Liver (tissue), 9 donors: ENCODE measurements around the gene CDC42BPA. TPM values are rescaled to one million over a fixed set of nuclear protein-coding genes. Genes with fewer than 3 reads are reported as not detected.

Experiments used
- DNase-seq: peaks from one replicate; pipeline ENCODE4 v3.0.0-alpha.2; 2017; ENCODE audit warnings: low spot score
- H3K27ac ChIP-seq, 2 donors: one replicate each; pipeline ENCODE4 v1.7.0; 2013; ENCODE audit warnings: inconsistent platforms in 2 of 2, low read length in 2 of 2, control low read depth in 1 of 2, low read depth in 1 of 2, mild to moderate bottlenecking in 1 of 2
- H3K27me3 ChIP-seq, 4 donors: one replicate each; pipeline versions ENCODE4 v1.6.1 to v1.7.0; 2013; ENCODE audit warnings: low read length in 3 of 4, inconsistent platforms in 1 of 4, mild to moderate bottlenecking in 1 of 4, moderate library complexity in 1 of 4; ENCODE audit not compliant: control insufficient read depth in 4 of 4, insufficient read depth in 4 of 4
- H3K36me3 ChIP-seq, 4 donors: one replicate each; pipeline versions ENCODE4 v1.6.1 to v1.7.0; 2013; ENCODE audit warnings: low read length in 3 of 4, mild to moderate bottlenecking in 3 of 4, low read depth in 1 of 4, moderate library complexity in 1 of 4; ENCODE audit not compliant: control insufficient read depth in 4 of 4, insufficient read depth in 3 of 4
- H3K4me1 ChIP-seq, 4 donors: one replicate each; pipeline versions ENCODE4 v1.6.1 to v1.7.0; 2013; ENCODE audit warnings: low read length in 3 of 4, mild to moderate bottlenecking in 3 of 4, moderate library complexity in 1 of 4; ENCODE audit not compliant: control insufficient read depth in 4 of 4, insufficient read depth in 4 of 4
- H3K4me3 ChIP-seq, 3 donors: one replicate each; pipeline versions ENCODE4 v1.6.1 to v1.7.0; 2013; ENCODE audit warnings: low read length in 3 of 3, control low read depth in 1 of 3, low read depth in 1 of 3, mild to moderate bottlenecking in 1 of 3
- H3K9ac ChIP-seq, 2 donors: one replicate each; pipeline ENCODE4 v1.7.0; 2013; ENCODE audit warnings: low read length in 2 of 2, mild to moderate bottlenecking in 2 of 2, moderate library complexity in 2 of 2, control low read depth in 1 of 2, low read depth in 1 of 2
- H3K9me3 ChIP-seq, 4 donors: one replicate each; pipeline versions ENCODE4 v1.6.1 to v1.7.0; 2013; ENCODE audit warnings: low read length in 3 of 4; ENCODE audit not compliant: control insufficient read depth in 4 of 4
- CTCF ChIP-seq: fragments of 150-350 bp; IDR thresholded peaks from 2 replicates; pipeline ENCODE4 v1.5.1; 2017; ENCODE audit warnings: improper control_type of control experiment, low read depth, low read length; ENCODE audit not compliant: missing input control
- EGR1 ChIP-seq, 2 donors: IDR thresholded peaks; 2 replicates each; pipeline ENCODE4 v1.6.1; 2016 to 2018; ENCODE audit warnings: antibody characterized with exemption in 2 of 2, low read depth in 2 of 2
- FOXA2 ChIP-seq: IDR thresholded peaks from 2 replicates; pipeline ENCODE4 v1.6.1; 2016; ENCODE audit warnings: antibody characterized with exemption
- GABPA ChIP-seq, 2 donors: IDR thresholded peaks in 1 of 2; conservative IDR thresholded peaks in 1 of 2; 2 replicates each; pipeline ENCODE4 v1.6.1; 2016; ENCODE audit warnings: antibody characterized with exemption in 2 of 2, mild to moderate bottlenecking in 1 of 2, moderate library complexity in 1 of 2
- HNF4A ChIP-seq, 2 donors: conservative IDR thresholded peaks; 2 replicates each; pipeline ENCODE4 v1.6.1; 2016; ENCODE audit warnings: antibody characterized with exemption in 2 of 2, mild to moderate bottlenecking in 2 of 2
- HNF4G ChIP-seq: IDR thresholded peaks from 2 replicates; pipeline ENCODE4 v1.6.1; 2016; ENCODE audit warnings: antibody characterized with exemption
- JUND ChIP-seq, 2 donors: IDR thresholded peaks; 2 replicates each; pipeline ENCODE4 v1.6.1; 2016; ENCODE audit warnings: antibody characterized with exemption in 2 of 2
- RAD21 ChIP-seq, 2 donors: IDR thresholded peaks; 2 replicates each; pipeline ENCODE4 v1.6.1; 2016; ENCODE audit warnings: antibody characterized with exemption in 2 of 2, mild to moderate bottlenecking in 2 of 2
- RXRA ChIP-seq, 2 donors: IDR thresholded peaks; 2 replicates each; pipeline ENCODE4 v1.6.1; 2017 to 2018; ENCODE audit warnings: antibody characterized with exemption in 2 of 2, mild to moderate bottlenecking in 1 of 2
- YY1 ChIP-seq: IDR thresholded peaks from 2 replicates; pipeline ENCODE4 v1.6.1; 2016; ENCODE audit warnings: antibody characterized with exemption, mild to moderate bottlenecking
- ZBTB33 ChIP-seq: IDR thresholded peaks from 2 replicates; pipeline ENCODE4 v1.6.1; 2016; ENCODE audit warnings: antibody characterized with exemption
- WGBS: extraction: QIAGEN DNeasy Blood & Tissue Kit; methylation state at CpG from one replicate; pipeline ENCODE4 v1.1.7; 2013; 5-methylcytosine and 5-hydroxymethylcytosine counted together
- polyA plus RNA-seq, 2 donors: library from polyadenylated mRNA; stranded (reverse) in 1 of 2; unstranded in 1 of 2; fragments of 200-250 nt in 1 of 2; fragments of >200 nt in 1 of 2; fragmentation: Nextera tagmentation in 1 of 2; extraction: Ambion mirVana in 1 of 2; gene quantifications; one replicate each; pipeline versions ENCODE4 v1.2.1 to v1.2.3, GENCODE V29; 2013 to 2015
- total RNA-seq, 2 donors: library from RNA; depleted of rRNA; stranded (reverse); fragments of >200 nt; gene quantifications; one replicate each; pipeline ENCODE4 v1.2.3, GENCODE V29; 2014
- donor health status: healthy.
- donor health status: healthy.
- donor health status: healthy.
- donor health status: healthy.
- donor health status: healthy.

The CDC42BPA gene
- total and polyA plus RNA-seq, 4 donors, result 5.8 to 39.9 (median 24.3) TPM

GRCh38 chr1:227102056-227102455 is 216.2 kb downstream of the CDC42BPA start (continued):
- TF ChIP-seq GABPA (IDR thresholded peaks at IDR 0.05 in 1 of 2, conservative IDR thresholded peaks at IDR 0.05 in 1 of 2) (no peak), EGR1 (IDR thresholded peaks at IDR 0.05; ENCODE audit: low read depth in 2 of 2) (no peak)

DNA sequence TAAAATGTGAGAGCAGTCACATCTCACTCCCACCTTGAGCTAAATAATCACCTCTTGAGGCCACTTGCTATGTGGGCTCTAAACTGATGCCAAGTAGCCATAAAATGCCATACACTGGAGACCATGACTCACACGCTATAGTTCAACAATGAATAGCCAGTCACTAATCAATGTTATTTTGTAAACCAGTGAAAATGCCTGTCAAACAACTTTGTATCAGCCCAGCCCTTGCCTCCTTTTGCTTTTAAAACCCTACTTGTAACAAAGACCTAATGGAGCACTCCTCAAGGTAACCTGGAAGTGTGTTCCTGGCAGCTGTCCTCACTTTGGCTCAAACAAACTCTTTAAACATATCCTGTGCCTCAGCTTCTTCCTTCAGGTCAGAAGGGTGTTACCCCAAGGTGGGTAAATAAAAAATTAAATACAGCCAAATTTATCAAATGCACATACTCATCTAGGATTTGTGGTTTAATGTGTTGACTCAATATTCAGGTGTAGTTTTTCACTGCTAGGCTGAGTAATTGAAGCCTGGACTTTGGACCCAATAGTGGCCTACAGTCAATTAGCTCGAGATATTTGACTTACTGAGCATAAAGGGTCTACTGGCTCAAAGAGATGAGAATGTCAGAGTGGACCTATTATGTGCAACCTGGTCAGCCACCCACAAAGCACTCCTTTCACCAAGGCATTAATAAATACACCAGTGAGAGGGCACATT is 223.9 kb downstream of the CDC42BPA start:
- WGBS, result 57% methylated on average over 2 of the region's 2 CpGs
- Histone ChIP-seq H3K4me1 (peaks cover 0 to 5% (median 0%) of the 10 kb centered on the region in 4 donors), H3K9me3 (no peaks in the 10 kb centered on the region), H3K9ac (no peak overlapping the region), H3K4me3 (no peak overlapping the region), H3K27me3 (no peaks in the 10 kb centered on the region), H3K27ac (no peak overlapping the region), H3K36me3 (peaks cover 0 to 13% (median 6%) of the 10 kb centered on the region in 4 donors)
- no peak for DNase-seq
- TF ChIP-seq HNF4A (conservative IDR thresholded peaks at IDR 0.05) (peak; percentile 76 to 83), ZBTB33 (no peak), JUND (IDR thresholded peaks at IDR 0.05) (peak in 1 of 2 donors; percentile 7), HNF4G (peak; percentile 68)

GRCh38 chr1:227093309-227093708 is 225.0 kb downstream of the CDC42BPA start:
- no peak overlapping the region for H3K27ac ChIP-seq
- H3K9me3 ChIP-seq, result no peaks in the 10 kb centered on the region
- 98% methylated on average over 1 of the region's 1 CpG for WGBS
- TF ChIP-seq RXRA (IDR thresholded peaks at IDR 0.05) (no peak), GABPA (IDR thresholded peaks at IDR 0.05 in 1 of 2, conservative IDR thresholded peaks at IDR 0.05 in 1 of 2) (no peak), RAD21 (IDR thresholded peaks at IDR 0.05) (no peak), JUND (IDR thresholded peaks at IDR 0.05) (no peak), CTCF (no peak), FOXA2 (no peak), YY1 (no peak), ZBTB33 (no peak), HNF4G (no peak)
- H3K27me3 ChIP-seq, result no peaks in the 10 kb centered on the region
- H3K4me3 ChIP-seq, result no peak overlapping the region
- H3K36me3 ChIP-seq, result peaks cover 0 to 11% (median 2%) of the 10 kb centered on the region in 4 donors
- H3K4me1 ChIP-seq, result peaks cover 0 to 5% (median 0%) of the 10 kb centered on the region in 4 donors
- no peak overlapping the region for H3K9ac ChIP-seq
- no peak for DNase-seq
